H1 (cell line): Measurements from ENCODE around the gene ARID5B. TPM values are rescaled to one million over a fixed set of nuclear protein-coding genes. Genes with fewer than 3 reads are reported as not detected.

ENCODE experiments used
- CTCF ChIA-PET: fragments of 300-600 bp; sonication (Branson Sonifier 250); formaldehyde crosslinking; loops from one replicate; lab custom pipeline; 2021; ENCODE audit not compliant: partially characterized antibody; lab: Charles Lee
- POLR2A ChIA-PET: fragments of 300-600 bp; sonication (Branson Sonifier 250); formaldehyde crosslinking; loops from one replicate; lab custom pipeline; 2021; ENCODE audit warnings: inconsistent platforms; ENCODE audit not compliant: partially characterized antibody; lab: Charles Lee
- DNase-seq, 2 experiments: peaks; one replicate each; pipeline versions ENCODE4 v3.0.0 to v3.0.0-alpha.2; 2010 to 2022; ENCODE audit warnings: low spot score in 2 of 2, low read depth in 1 of 2, mixed read lengths in 1 of 2
- FAIRE-seq: peaks from 2 replicates; lab custom pipeline; 2011; peaks lifted over from hg19 to GRCh38; lab: Jason Lieb, UNC
- H2AFZ ChIP-seq: 2 replicates; pipeline ENCODE4 v1.8.1; 2012; ENCODE audit warnings: low read length, inconsistent platforms
- H2AK5ac ChIP-seq: 2 replicates; pipeline ENCODE4 v1.6.1; 2013; ENCODE audit warnings: low read depth, low read length
- H2BK120ac ChIP-seq: replicated peaks from 2 replicates; pipeline ENCODE3; 2013; ENCODE audit warnings: low read depth, low read length, inconsistent platforms
- H2BK12ac ChIP-seq: 2 replicates; pipeline ENCODE4 v1.6.1; 2013; ENCODE audit warnings: low read depth, low read length
- H2BK15ac ChIP-seq: 2 replicates; pipeline ENCODE4 v1.6.1; 2013; ENCODE audit warnings: low read length
- H2BK20ac ChIP-seq: 2 replicates; pipeline ENCODE4 v1.6.1; 2013; ENCODE audit warnings: low read length
- H2BK5ac ChIP-seq: 2 replicates; pipeline ENCODE4 v1.6.1; 2013; ENCODE audit warnings: low read depth, low read length
- H3K14ac ChIP-seq: 2 replicates; pipeline ENCODE4 v1.6.1; 2013; ENCODE audit warnings: inconsistent platforms; ENCODE audit not compliant: insufficient read length
- H3K18ac ChIP-seq: 2 replicates; pipeline ENCODE4 v1.6.1; 2013; ENCODE audit warnings: low read length; ENCODE audit errors: extremely low read depth
- H3K23ac ChIP-seq: 2 replicates; pipeline ENCODE4 v1.6.1; 2013; ENCODE audit warnings: inconsistent platforms; ENCODE audit not compliant: insufficient read length
- H3K23me2 ChIP-seq: 2 replicates; pipeline ENCODE4 v1.6.1; 2013; ENCODE audit warnings: low read depth, low read length
- H3K27ac ChIP-seq: 2 replicates; pipeline ENCODE4 v1.6.1; 2011; ENCODE audit warnings: low read depth, low read length, inconsistent platforms
- H3K27me3 ChIP-seq, 4 experiments: replicated peaks in 1 of 4; 1 replicate in 1 of 4; 2 replicates in 3 of 4; pipeline versions ENCODE4 v1.6.1 to v1.8.1; 2011 to 2013; ENCODE audit warnings: low read length in 3 of 4, mild to moderate bottlenecking in 3 of 4, inconsistent platforms in 2 of 4, mixed read lengths in 2 of 4, moderate library complexity in 1 of 4; ENCODE audit not compliant: control insufficient read depth in 3 of 4, insufficient read depth in 3 of 4; ENCODE audit errors: extremely low read depth in 1 of 4
- H3K36me3 ChIP-seq, 4 experiments: 2 replicates each; pipeline versions ENCODE4 v1.6.1 to v1.8.1; 2011 to 2013; ENCODE audit warnings: mild to moderate bottlenecking in 4 of 4, low read length in 3 of 4, moderate library complexity in 2 of 4, control low read depth in 1 of 4, inconsistent platforms in 1 of 4; ENCODE audit not compliant: insufficient read depth in 4 of 4, control insufficient read depth in 2 of 4
- H3K4ac ChIP-seq: replicated peaks from 2 replicates; pipeline ENCODE3; 2013; ENCODE audit warnings: low read length, low read depth, mixed read lengths, inconsistent platforms; ENCODE audit not compliant: insufficient read length
- H3K4me1 ChIP-seq, 4 experiments: replicated peaks in 1 of 4; 1 replicate in 1 of 4; 2 replicates in 3 of 4; pipeline versions ENCODE4 v1.6.1 to v1.8.1; 2011 to 2013; ENCODE audit warnings: low read length in 3 of 4, inconsistent platforms in 2 of 4, mixed read lengths in 1 of 4; ENCODE audit not compliant: insufficient read depth in 4 of 4, control insufficient read depth in 3 of 4
- H3K4me2 ChIP-seq, 2 experiments: 2 replicates each; pipeline versions ENCODE4 v1.6.1 to v1.8.1; 2011 to 2013; ENCODE audit warnings: low read depth in 2 of 2, low read length in 2 of 2, control low read depth in 1 of 2, inconsistent platforms in 1 of 2, mild to moderate bottlenecking in 1 of 2; ENCODE audit not compliant: insufficient read depth in 1 of 2
- H3K4me3 ChIP-seq, 4 experiments: fragments of 200-600, 300-600 bp in 1 of 4; sonication (generic), shearing (Covaris generic), sonication (Bioruptor Twin) in 1 of 4; 2 replicates each; pipeline versions ENCODE4 v1.5.1 to v1.8.1; 2011 to 2016; ENCODE audit warnings: low read length in 4 of 4, low read depth in 3 of 4, control low read depth in 2 of 4, inconsistent platforms in 2 of 4, mild to moderate bottlenecking in 2 of 4, mixed read lengths in 1 of 4, moderate library complexity in 1 of 4; ENCODE audit not compliant: insufficient read depth in 2 of 4; ENCODE audit errors: extremely low read depth in 1 of 4
- H3K56ac ChIP-seq: replicated peaks from 2 replicates; pipeline ENCODE3; 2013; ENCODE audit warnings: low read depth, mild to moderate bottlenecking, mixed read lengths, low read length, inconsistent platforms; ENCODE audit not compliant: insufficient read length
- H3K79me1 ChIP-seq: 2 replicates; pipeline ENCODE4 v1.6.1; 2013; ENCODE audit warnings: low read depth, low read length, control low read depth
- H3K79me2 ChIP-seq, 2 experiments: 2 replicates each; pipeline versions ENCODE4 v1.6.1 to v1.8.1; 2012 to 2013; ENCODE audit warnings: low read length in 2 of 2, mild to moderate bottlenecking in 2 of 2, inconsistent platforms in 1 of 2; ENCODE audit not compliant: insufficient read depth in 2 of 2, control insufficient read depth in 1 of 2
- H3K9ac ChIP-seq, 4 experiments: replicated peaks in 1 of 4; 1 replicate in 1 of 4; 2 replicates in 3 of 4; pipeline versions ENCODE4 v1.6.1 to v1.8.1; 2011 to 2013; ENCODE audit warnings: low read depth in 3 of 4, low read length in 3 of 4, control low read depth in 2 of 4, mild to moderate bottlenecking in 2 of 4, moderate library complexity in 2 of 4, inconsistent platforms in 1 of 4; ENCODE audit errors: extremely low read depth in 1 of 4
- H3K9me3 ChIP-seq, 2 experiments: 2 replicates each; pipeline versions ENCODE4 v1.6.1 to v1.8.1; 2012 to 2013; ENCODE audit warnings: mild to moderate bottlenecking in 2 of 2, moderate library complexity in 2 of 2, control low read depth in 1 of 2, inconsistent platforms in 1 of 2, low read depth in 1 of 2, low read length in 1 of 2, mixed read lengths in 1 of 2; ENCODE audit not compliant: insufficient read depth in 2 of 2
- H4K20me1 ChIP-seq, 2 experiments: replicated peaks in 1 of 2; 2 replicates each; pipeline versions ENCODE3 to v1.8.1; 2011 to 2013; ENCODE audit warnings: inconsistent platforms in 2 of 2, low read length in 2 of 2, mild to moderate bottlenecking in 1 of 2; ENCODE audit not compliant: insufficient read depth in 2 of 2, control insufficient read depth in 1 of 2
- H4K5ac ChIP-seq: 2 replicates; pipeline ENCODE4 v1.6.1; 2013; ENCODE audit warnings: low read length, low read depth, mixed read lengths, inconsistent platforms; ENCODE audit not compliant: insufficient read length
- H4K8ac ChIP-seq: 2 replicates; pipeline ENCODE4 v1.8.0; 2013; ENCODE audit warnings: mild to moderate bottlenecking, moderate library complexity, low read length, inconsistent platforms; ENCODE audit not compliant: insufficient read depth; ENCODE audit errors: extremely low read depth
- H4K91ac ChIP-seq: replicated peaks from 2 replicates; pipeline ENCODE3; 2013; ENCODE audit warnings: low read length, mixed read lengths, inconsistent platforms; ENCODE audit not compliant: insufficient read length
- BCL11A ChIP-seq, 2 experiments: IDR thresholded peaks; one replicate each; pipeline ENCODE4 v1.6.1; 2011; ENCODE audit warnings: low read depth in 2 of 2, low read length in 2 of 2, mild to moderate bottlenecking in 2 of 2
- CREB1 ChIP-seq: IDR thresholded peaks from 2 replicates; pipeline ENCODE4 v1.6.1; 2012; ENCODE audit warnings: inconsistent platforms
- GTF2F1 ChIP-seq: IDR thresholded peaks from 2 replicates; pipeline ENCODE4 v1.6.1; 2012; ENCODE audit warnings: low read depth, low read length, improper control_type of control experiment, borderline replicate concordance
- KDM5A ChIP-seq: fragments of 200-600 bp; IDR thresholded peaks from 2 replicates; pipeline ENCODE4 v1.7.1; 2012; ENCODE audit warnings: mild to moderate bottlenecking, low read length, inconsistent platforms, mixed read lengths
- NANOG ChIP-seq: IDR thresholded peaks from 2 replicates; pipeline ENCODE4 v1.6.1; 2011; ENCODE audit warnings: low read length, low read depth, mild to moderate bottlenecking, inconsistent platforms; ENCODE audit not compliant: insufficient read depth, poor library complexity, severe bottlenecking
- TBP ChIP-seq: IDR thresholded peaks from 2 replicates; pipeline ENCODE4 v1.6.1; 2011; ENCODE audit warnings: low read depth, low read length, improper control_type of control experiment
- whole genome bisulfite sequencing, 2 experiments: shearing (Covaris generic) in 1 of 2; methylation state at CpG; one replicate each; pipeline versions ENCODE4 v1.1.6 to v1.1.7; 2013 to 2015; ENCODE audit warnings: low lambda C conversion rate in 2 of 2, mixed read lengths in 2 of 2, inconsistent platforms in 1 of 2, low coverage in 1 of 2, missing lambda C conversion rate in 1 of 2; ENCODE audit not compliant: insufficient replicate concordance in 2 of 2, insufficient coverage in 1 of 2, insufficient read length in 1 of 2; ENCODE audit errors: extremely low coverage in 1 of 2, missing lambda C conversion rate in 1 of 2; 5-methylcytosine and 5-hydroxymethylcytosine counted together
- polyA plus RNA-seq, 7 experiments: library from polyadenylated mRNA; depleted of rRNA in 3 of 7; stranded (reverse) in 5 of 7; unstranded in 2 of 7; fragments of >200 nt in 5 of 7; fragments of 200-250 nt in 2 of 7; gene quantifications; 1 replicate in 5 of 7; 2 replicates in 1 of 7; 4 replicates in 1 of 7; pipeline versions ENCODE4 v1.2.1 to v1.2.3, GENCODE V29; 2011 to 2013; ENCODE audit warnings: missing spikeins in 2 of 7, mixed read lengths in 2 of 7
- total RNA-seq: library from RNA; stranded (reverse); fragmentation: NEBNext Ultra II Directional; extraction: Animal tissue kit (Norgen Biotek cat#: 25700); gene quantifications from 2 replicates; pipeline ENCODE4 v1.2.1, GENCODE V29; 2021
- TF ChIP-seq, protein P1 (sequence below), 3 experiments: IDR thresholded peaks; 1 replicate in 2 of 3; 2 replicates in 1 of 3; pipeline versions ENCODE4 v1.5.1 to v1.6.1; 2011; ENCODE audit warnings: low read length in 3 of 3, mild to moderate bottlenecking in 3 of 3, inconsistent platforms in 2 of 3, low read depth in 1 of 3, moderate library complexity in 1 of 3; ENCODE audit not compliant: insufficient read depth in 1 of 3; ENCODE audit errors: control extremely low read depth in 1 of 3
- TF ChIP-seq, protein P2 (sequence below): IDR thresholded peaks from 2 replicates; pipeline ENCODE4 v1.6.1; 2012; ENCODE audit warnings: low read length, inconsistent platforms
- TF ChIP-seq, protein P3 (sequence below): IDR thresholded peaks from 2 replicates; pipeline ENCODE4 v1.6.1; 2011; ENCODE audit warnings: low read length, improper control_type of control experiment

ARID5B gene
- total and polyA plus RNA-seq, 2 of the 8 experiments (the other 6 are each of a cell fraction or from before 2014, with no cell fraction given) = 0.21 to 1.1 TPM

- Histone ChIP-seq H3K79me2 (no peaks in the 10 kb centered on the region), H2BK12ac (no peak overlapping the region), H2BK15ac (no peak overlapping the region), H2BK20ac (no peak overlapping the region), H4K91ac (no peak overlapping the region), H3K23ac (no peak overlapping the region), H3K9me3 (no peaks in the 10 kb centered on the region), H3K4me2 (no peak overlapping the region), H4K5ac (no peak overlapping the region), H3K79me1 (no peaks in the 10 kb centered on the region), H3K4ac (no peak overlapping the region), H3K27me3 (no peaks in the 10 kb centered on the region), H3K18ac (no peak overlapping the region), H2AFZ (no peak overlapping the region), H3K4me3 (no peak overlapping the region), H3K36me3 (no peaks in the 10 kb centered on the region), H3K4me1 (no peaks in the 10 kb centered on the region), H3K56ac (no peak overlapping the region), H2AK5ac (no peak overlapping the region), H3K9ac (no peak overlapping the region), H3K27ac (no peak overlapping the region), H4K20me1 (no peaks in the 10 kb centered on the region), H4K8ac (no peak overlapping the region), H2BK5ac (no peak overlapping the region), H3K14ac (no peak overlapping the region), H3K23me2 (no peaks in the 10 kb centered on the region), H2BK120ac (no peak overlapping the region)
- FAIRE-seq (no peak), DNase-seq (no peak)
- POLR2A ChIA-PET = no interaction called here
- CTCF ChIA-PET = no interaction called here
- TF ChIP-seq, protein P1, sequence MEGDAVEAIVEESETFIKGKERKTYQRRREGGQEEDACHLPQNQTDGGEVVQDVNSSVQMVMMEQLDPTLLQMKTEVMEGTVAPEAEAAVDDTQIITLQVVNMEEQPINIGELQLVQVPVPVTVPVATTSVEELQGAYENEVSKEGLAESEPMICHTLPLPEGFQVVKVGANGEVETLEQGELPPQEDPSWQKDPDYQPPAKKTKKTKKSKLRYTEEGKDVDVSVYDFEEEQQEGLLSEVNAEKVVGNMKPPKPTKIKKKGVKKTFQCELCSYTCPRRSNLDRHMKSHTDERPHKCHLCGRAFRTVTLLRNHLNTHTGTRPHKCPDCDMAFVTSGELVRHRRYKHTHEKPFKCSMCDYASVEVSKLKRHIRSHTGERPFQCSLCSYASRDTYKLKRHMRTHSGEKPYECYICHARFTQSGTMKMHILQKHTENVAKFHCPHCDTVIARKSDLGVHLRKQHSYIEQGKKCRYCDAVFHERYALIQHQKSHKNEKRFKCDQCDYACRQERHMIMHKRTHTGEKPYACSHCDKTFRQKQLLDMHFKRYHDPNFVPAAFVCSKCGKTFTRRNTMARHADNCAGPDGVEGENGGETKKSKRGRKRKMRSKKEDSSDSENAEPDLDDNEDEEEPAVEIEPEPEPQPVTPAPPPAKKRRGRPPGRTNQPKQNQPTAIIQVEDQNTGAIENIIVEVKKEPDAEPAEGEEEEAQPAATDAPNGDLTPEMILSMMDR (IDR thresholded peaks at IDR 0.05; ENCODE audit: control extremely low read depth in 1 of 3, insufficient read depth in 1 of 3, low read depth in 1 of 3, low read length in 3 of 3) = no peak
- TF ChIP-seq TBP = no peak
- TF ChIP-seq BCL11A (IDR thresholded peaks at IDR 0.05; ENCODE audit: low read depth in 2 of 2, low read length in 2 of 2) = no peak
- no peak for TF ChIP-seq GTF2F1
- TF ChIP-seq CREB1 = no peak
- TF ChIP-seq, protein P2, sequence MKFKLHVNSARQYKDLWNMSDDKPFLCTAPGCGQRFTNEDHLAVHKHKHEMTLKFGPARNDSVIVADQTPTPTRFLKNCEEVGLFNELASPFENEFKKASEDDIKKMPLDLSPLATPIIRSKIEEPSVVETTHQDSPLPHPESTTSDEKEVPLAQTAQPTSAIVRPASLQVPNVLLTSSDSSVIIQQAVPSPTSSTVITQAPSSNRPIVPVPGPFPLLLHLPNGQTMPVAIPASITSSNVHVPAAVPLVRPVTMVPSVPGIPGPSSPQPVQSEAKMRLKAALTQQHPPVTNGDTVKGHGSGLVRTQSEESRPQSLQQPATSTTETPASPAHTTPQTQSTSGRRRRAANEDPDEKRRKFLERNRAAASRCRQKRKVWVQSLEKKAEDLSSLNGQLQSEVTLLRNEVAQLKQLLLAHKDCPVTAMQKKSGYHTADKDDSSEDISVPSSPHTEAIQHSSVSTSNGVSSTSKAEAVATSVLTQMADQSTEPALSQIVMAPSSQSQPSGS = no peak
- TF ChIP-seq, protein P3, sequence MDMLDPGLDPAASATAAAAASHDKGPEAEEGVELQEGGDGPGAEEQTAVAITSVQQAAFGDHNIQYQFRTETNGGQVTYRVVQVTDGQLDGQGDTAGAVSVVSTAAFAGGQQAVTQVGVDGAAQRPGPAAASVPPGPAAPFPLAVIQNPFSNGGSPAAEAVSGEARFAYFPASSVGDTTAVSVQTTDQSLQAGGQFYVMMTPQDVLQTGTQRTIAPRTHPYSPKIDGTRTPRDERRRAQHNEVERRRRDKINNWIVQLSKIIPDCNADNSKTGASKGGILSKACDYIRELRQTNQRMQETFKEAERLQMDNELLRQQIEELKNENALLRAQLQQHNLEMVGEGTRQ = no peak
- TF ChIP-seq KDM5A = no peak
- TF ChIP-seq NANOG = no peak
- WGBS, 2 experiments = 79% methylated on average over 2 of the region's 2 CpGs; no CpG with 5 or more reads in 1 of the 2 experiments
These were observed 183.9 kb downstream of the ARID5B start for GRCh38 chr10:62085404-62085803.
